Stimulated activated CD8-positive, alpha-beta memory T cell treated with anti-CD3 and anti-CD28 coated beads, Interleukin-2, amount 100 ng/mL, for 1 hour (primary cell): ENCODE measurements around the gene NR1H4.
"Not testable (repeated sequence)": the region's sequence is repeated elsewhere in the genome, so short reads cannot be mapped to it uniquely, and the experiment has no call there.

Experiments used
- DNase-seq, 2 donors: peaks; one replicate each; pipeline ENCODE4 v3.0.0-alpha.2; 2020; ENCODE audit warnings: low read depth in 2 of 2

The NR1H4 gene

GRCh38 chr12:100472325-100472724, 1.3 kb upstream of the NR1H4 start:
- DNase-seq: no peak

- no peak for DNase-seq
Measured at GRCh38 chr12:100473050-100473715, 483 bp upstream of the NR1H4 start.

GRCh38 chr12:100474617-100475016, 951 bp downstream of the NR1H4 start:
- no peak for DNase-seq

DNA sequence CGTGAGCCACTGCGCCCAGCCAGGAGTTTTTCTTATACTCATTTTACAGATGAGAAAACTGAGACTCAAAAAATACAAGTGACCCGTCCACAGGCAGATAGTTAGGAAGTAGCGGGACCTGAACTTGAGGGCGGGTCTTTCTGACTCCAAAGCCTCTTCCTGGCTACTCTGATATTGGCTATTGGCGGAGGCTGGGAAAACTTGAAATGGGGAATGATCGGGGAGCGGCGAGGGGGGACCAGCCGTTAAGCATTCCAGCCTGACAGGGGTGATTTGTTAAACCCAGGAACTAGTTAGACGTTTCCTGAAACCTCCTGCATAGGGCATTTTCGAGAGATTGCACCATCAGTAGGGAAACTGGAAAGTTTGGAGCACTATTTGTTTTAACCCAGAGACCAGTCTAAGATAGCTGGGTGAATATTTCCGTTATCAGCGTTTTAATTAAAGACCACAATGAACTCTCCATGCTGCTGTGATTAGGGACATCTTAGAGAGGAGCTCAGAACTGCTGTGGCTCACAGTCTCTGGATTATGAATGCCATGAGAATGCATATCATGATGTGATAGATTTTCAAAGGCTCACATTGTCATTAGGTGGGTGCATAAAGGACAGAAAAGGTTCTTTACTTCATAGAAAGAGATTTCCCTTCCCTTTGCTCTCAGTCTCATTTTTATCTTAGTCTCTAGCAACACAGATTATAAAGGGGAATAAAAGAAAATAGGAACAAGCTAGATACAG, 2.5 kb downstream of the NR1H4 start:
- DNase-seq: no peak

DNA sequence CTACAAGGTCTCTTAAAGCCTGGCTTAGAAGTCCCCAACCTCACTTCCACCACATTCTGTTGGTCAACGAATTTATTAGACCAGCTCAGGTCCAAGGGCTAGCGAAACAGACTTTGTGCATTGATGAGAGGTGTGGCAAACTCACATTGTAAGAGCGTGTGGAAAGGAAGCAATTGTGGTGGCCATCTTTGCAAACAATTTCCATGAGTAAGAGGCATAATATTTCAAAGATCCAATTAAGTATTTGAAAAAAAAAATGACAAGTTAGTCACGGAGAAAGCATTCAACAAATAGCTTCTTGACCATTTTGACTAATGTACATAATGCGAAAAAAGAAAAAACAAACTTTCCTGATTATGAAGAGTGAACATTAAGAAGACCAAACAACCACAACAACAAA, 7.4 kb downstream of the NR1H4 start:
- no peak for DNase-seq

GRCh38 chr12:100484183-100484886, 10.7 kb downstream of the NR1H4 start:
- DNase-seq: no peak

GRCh38 chr12:100484891-100485471, 11.3 kb downstream of the NR1H4 start:
- DNase-seq: no peak

DNA sequence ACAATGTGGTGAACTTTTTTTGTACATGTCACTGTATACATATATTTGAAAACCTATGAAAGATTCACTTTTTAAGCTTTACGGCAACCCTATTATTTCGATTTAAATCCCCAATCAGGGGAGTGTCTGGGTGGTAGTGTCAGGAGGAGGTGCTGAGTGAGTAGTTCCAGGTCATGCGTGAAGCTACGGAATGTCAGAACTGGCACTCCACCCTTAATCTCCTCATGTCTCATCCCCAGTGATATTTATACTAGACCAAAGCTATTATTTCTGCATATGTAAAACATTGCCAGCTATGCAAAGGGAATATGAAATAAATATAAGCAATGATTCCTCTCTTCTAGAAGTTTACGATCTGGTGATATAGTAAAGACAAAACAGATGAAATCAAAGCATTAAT, 12.3 kb downstream of the NR1H4 start:
- DNase-seq: no peak

- DNase-seq: no peak
Measured at GRCh38 chr12:100489251-100489820, 15.7 kb downstream of the NR1H4 start.

GRCh38 chr12:100490056-100490455, 16.4 kb downstream of the NR1H4 start:
- DNase-seq: no peak

GRCh38 chr12:100491104-100491503, 17.4 kb downstream of the NR1H4 start:
- no peak for DNase-seq

DNA sequence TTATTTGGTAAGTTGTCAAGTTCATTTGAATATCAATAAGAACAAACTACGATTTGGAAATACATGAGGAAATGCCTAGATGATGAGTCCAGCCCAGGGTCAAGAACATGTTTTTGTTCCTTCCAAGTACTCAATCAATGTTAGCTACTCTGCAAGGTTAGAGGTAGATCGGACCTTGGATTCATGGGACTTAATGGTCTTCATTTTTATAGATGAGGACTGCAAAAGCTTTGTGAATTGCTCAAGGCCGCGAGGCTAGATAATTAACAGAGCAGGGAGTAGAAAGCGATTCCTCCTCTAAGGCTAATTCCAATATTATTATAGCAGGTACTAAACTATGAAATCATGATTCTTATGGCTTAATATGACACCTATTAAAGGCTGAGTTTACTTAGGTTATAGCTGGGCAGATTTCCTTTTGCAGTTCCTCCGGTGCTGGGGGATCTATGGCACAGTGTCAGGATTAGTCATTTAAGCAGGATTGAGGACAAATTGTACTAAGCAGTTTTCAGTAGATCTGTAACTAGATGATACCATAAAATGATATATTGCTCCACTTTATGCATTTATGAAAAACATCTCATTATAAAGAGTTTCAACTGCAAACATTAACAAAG, 19.8 kb downstream of the NR1H4 start:
- DNase-seq: no peak

GRCh38 chr12:100494026-100494425, 20.4 kb downstream of the NR1H4 start:
- no peak for DNase-seq

GRCh38 chr12:100494538-100494937, 20.9 kb downstream of the NR1H4 start:
- DNase-seq: no peak

- DNase-seq: no peak
Measured at GRCh38 chr12:100497105-100497795, 23.6 kb downstream of the NR1H4 start.

- no peak for DNase-seq
Measured at GRCh38 chr12:100498141-100498540, 24.5 kb downstream of the NR1H4 start.

DNA sequence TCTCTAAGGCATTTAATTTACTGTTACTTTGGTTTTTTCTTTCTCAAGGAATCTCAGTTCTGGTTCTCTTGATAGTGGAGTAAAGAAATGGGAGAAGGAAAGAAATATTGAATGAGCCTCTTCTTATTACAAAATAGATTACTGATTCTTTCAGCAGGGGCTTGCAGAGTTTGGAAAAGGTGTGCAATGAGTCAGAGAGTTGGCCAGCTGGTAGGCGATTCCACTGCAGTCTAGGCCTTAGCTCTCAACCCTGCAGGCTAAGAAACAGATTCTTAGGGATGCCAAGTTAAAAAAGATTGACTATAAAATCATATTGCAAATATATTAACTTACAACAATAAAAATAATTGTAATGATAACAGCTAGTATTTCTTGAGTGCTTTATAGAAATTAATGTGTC, 25.8 kb downstream of the NR1H4 start:
- DNase-seq: no peak

GRCh38 chr12:100502718-100503117, 29.1 kb downstream of the NR1H4 start:
- DNase-seq: not testable (repeated sequence)

GRCh38 chr12:100503228-100503628, 29.6 kb downstream of the NR1H4 start:
- DNase-seq: no peak

GRCh38 chr12:100504804-100505203, 31.1 kb downstream of the NR1H4 start:
- no peak for DNase-seq

DNA sequence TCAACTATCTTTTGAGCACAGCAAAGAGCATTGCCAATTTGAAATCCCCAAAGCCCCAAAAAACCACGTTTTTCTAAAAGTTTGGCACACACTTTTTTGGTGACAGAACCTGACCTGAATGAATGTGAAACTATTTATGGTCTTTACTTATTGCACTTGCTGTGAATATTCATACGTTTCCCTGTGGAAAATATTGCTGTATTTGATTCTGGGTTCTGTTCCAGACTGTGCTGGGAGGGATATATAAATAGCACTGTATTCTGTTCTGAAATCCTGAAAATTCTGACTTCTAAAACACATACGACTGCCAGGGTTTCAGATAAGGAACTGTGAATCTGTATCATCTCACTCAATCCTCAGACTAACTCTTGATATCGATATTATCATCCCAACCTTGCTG, 35.1 kb downstream of the NR1H4 start:
- no peak for DNase-seq
